Stimulated activated CD4-positive, alpha-beta T cell treated with anti-CD3 and anti-CD28 coated beads, TNF-alpha, amount 100 ng/mL, for 4 hours (primary cell): ENCODE measurements around the gene PLXNA2.

Experiments used
- DNase-seq, 3 experiments: peaks; one replicate each; pipeline ENCODE4 v3.0.0-alpha.2; 2020; ENCODE audit warnings: low read depth in 3 of 3

Gene PLXNA2

DNA sequence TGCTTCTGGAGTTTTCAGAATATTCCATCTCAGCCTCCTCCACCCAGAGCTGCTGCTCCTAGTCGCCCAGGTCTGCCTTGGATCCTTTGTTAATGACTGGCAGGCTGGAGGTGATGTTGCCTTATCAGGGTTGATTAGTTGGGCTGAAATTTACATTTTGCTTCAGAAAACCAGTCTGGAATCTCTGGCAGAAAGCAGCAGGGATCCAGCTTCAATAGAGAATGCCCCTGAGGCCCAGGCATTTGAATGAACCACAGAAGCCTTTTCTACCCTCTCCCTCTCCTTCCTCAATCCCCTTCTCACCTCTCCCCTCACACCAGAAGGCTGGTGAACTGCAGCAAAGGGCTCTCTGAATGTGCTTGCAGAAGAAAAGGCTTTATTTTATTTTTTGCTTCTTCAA, 83.2 kb downstream of the PLXNA2 start:
- no peak for DNase-seq

DNA sequence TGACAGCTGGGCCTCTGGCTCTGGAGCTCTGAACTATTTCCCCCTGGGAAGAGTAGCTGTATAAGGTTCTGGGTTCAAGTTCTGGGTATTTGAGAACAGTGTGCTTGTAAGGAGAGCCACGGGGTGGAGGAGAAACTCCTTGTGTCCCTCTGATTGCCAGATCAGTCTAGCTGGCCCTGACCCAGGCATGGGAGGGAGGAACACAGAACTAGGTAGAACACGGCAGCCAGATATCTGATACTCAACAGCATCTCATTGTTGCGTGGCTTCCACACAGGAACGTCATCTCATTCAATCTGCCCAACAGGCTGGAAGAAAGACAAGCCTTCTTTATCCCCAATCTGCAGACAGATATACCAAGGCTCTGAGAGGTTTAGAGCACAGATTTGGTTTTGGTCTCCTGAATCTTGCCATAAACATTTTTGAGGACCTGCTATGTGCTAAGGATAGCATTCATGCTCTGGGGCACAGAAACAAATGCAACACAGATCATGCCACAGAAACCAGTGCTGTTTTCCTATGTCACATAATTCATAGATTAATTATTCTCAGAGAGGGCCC, 83.8 kb downstream of the PLXNA2 start:
- DNase-seq: no peak

DNA sequence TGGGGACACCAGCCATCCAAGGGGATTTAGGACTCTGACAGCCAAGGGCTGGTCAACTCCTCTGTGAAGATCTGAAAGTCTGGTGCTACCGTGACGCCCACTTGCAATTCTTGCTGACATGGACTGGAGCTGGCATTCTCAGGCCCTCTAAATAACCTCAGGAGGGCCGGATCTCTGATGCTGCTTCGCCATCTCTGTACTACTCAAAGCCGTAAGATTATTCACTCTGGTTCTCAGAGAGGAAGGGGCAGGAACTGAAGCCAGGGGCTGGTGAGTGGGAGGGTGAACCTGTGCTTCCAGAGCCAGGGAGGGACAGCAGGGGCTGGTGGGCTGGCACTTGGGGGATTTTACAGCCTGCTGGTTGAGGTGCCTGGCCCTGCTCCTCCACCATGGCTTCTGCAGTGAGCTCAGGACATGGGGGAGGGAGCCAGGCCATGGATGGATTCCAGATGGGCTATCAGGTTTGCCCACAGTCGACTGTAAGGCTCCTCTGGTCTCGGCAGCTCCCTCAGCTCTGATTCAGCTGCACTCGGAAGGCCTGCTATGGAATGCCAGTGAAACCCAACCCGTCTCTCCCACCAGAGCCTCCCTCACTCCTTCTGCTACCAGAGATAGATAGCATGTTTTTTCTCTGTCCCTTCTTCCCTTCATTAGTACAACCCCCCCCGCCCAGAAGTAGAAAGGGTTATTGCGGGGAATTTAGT, 84.5 kb downstream of the PLXNA2 start:
- DNase-seq: no peak

DNA sequence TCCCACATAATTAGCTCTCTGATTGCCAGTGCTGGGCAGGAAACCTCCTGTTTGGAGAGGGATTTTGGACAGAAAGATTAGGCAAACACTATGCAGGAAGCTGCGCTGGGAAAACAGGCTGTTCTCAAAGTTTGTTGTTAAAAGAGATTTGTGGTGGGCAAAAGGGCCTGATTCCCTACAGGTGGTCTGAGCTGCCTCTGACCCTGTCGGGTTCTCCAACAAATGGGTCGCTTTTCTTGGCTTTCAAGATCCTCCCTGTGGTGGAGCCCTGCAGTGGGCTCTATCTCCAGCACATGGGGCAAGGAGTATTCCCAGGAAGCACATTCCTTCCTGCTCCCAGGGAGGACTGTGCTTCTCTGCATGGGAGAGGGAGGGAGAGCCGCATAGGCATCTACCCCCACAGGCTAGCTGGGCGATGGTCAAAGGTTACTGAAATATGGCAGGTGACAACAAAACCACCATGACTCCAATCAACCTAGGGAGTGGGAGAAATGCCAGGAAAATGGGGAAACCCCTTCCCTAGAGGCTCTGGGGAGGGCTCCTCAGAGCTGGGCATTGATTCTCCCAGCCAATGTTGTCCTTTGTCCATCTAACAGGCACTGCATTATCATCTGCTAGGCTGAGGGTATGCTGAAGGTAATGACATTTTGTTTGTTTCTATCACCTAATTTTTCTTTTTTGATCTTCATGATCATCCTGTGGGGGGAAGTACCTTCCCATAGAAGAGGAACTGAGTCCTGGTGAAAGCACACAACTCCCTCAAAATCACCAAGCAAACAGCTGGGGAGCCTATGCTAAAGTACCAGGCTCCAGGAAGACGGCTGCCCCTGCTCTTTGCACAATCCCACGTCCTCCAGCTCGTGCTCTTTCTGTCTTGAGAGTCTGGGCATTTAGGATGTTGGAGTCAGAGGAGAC, 85.3 kb downstream of the PLXNA2 start:
- no peak for DNase-seq

DNA sequence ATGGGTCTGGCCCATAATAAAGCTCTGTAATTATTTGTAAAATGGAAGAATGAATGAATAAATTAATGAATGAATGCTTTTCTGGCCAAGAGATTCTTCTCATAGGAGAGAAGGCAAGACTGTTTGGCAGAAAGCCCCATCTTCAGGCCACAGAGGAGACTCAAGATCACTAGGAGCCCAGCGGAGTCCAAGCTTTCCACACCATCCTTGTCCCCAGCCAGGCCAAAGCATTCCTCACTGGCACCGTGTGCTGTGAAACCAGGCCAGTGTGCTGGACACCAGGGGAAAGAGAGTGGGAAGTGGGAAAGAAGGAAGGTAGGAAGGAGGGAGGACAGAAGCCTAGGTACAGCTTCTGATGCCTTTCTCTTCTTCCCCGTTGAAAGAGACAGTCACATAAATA, 86.4 kb downstream of the PLXNA2 start:
- no peak for DNase-seq

DNA sequence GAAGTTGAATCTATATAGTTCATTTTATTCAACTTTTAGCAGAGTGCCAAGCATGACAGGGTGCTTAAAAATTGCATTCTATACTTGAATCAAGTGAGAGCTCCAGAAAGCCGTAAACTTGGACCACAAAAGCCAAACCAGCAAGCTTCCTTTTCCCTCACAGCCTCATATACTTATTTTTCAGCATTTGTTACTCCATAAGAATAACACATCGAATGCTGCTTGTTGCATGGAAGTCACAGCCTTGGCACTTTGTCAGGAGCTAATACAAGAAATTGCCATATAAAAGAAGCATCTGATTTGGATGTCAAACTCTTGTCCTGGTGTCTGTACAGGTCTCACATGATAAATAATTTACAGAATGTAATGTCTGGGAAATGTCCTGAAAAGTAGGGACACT, 87.4 kb downstream of the PLXNA2 start:
- DNase-seq: no peak

DNA sequence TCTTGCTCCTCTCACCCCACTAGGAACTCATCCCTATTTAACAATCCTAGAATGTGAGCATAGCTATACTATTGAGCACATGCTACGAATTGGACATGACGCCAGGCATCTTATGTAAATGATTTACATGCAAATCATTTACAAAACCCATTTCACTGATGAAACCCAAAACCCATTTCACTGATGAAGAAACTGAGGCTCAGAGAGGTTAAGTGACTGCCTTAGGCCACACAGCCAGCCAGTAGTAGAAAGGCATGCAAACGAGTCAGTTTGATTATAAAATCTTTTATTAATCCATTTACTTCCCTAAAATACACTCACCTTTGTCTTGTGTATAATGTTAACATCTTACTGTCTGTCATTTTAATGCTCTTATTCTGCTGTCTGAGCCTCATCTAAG, 87.9 kb downstream of the PLXNA2 start:
- no peak for DNase-seq

DNA sequence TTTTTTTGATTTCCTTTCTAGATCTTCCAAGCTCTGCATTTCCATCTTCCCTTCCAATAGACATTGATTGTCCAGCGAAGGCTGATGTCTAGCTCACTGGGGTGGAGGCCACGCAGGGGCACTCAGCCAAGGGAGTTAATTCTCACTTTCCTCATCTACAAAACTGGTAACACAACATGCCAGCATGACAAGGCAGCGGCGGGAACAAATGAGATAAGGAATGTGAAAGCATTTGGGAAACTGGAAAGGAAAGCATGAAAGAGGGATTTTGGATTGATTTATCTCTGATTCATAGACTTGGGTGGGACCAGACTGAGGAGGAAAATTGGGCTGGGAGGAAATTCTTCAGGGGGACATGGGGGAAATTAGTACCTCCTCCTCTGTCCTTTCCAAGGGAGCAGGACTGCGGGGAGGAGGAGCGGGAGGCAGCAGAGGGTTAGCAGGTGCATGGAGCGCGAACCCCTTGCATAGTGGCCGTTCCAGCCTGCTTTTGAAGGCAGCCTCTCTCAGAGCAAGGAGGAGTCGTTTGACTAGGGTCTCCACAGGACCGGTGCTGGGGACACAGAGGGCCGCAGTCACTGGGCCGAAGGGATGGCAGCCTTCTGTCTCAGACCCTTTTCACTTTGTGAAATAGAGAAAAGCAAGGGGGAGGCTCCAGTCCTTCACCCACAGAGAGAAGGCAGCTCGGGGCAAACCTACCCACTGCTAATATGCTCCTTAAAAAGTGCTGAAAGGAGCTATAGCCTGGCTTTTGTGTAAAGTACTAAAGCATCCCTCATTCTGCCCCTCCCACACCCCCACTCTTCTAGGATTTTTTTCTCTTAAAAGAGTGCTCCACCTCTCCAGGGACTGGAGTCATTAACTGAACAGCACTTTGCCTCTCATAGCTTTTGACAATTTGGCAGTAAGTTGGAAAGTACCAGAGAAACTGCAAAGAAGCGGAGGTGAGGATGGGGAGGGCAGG, 89.2 kb downstream of the PLXNA2 start:
- no peak for DNase-seq

DNA sequence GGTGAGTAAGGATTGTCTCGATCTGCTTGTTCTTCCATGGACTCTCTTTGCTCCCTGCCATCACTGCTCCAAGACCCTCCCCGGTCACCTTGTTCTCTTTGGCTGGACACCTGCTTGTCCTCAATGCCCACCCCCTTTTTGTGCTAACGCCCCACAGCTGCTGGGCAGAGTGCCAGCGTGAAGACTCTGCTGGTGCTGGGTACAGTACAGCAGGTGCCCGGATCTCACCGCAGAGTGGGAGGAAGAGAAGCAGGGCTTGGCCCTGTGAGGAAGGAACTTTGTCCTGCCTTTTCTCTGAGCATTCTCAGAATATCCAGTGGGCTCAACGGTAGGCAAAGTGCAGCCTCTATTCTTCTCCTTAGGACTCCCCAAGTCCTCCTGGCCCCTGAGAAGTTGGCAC, 90.1 kb downstream of the PLXNA2 start:
- DNase-seq: no peak

DNA sequence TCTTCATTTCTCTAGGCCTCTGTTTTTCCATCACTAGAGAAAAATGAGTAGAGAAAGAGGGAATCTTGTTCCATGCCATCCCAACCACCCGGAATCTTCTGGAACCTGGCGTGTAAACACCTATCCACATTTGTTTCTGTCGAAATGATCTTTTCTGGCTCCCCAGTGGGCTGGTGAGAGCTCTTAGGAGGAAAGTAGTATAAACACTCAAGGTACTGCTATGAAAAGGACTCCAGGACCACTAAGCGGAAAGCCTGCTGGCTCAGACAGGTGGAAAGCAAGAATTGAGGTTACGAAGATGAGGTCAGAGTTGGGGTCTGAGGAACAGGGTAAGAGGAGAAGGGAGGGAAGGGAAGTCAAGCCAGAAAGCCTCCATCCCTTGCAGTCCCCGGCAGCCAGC, 90.8 kb downstream of the PLXNA2 start:
- DNase-seq: no peak

DNA sequence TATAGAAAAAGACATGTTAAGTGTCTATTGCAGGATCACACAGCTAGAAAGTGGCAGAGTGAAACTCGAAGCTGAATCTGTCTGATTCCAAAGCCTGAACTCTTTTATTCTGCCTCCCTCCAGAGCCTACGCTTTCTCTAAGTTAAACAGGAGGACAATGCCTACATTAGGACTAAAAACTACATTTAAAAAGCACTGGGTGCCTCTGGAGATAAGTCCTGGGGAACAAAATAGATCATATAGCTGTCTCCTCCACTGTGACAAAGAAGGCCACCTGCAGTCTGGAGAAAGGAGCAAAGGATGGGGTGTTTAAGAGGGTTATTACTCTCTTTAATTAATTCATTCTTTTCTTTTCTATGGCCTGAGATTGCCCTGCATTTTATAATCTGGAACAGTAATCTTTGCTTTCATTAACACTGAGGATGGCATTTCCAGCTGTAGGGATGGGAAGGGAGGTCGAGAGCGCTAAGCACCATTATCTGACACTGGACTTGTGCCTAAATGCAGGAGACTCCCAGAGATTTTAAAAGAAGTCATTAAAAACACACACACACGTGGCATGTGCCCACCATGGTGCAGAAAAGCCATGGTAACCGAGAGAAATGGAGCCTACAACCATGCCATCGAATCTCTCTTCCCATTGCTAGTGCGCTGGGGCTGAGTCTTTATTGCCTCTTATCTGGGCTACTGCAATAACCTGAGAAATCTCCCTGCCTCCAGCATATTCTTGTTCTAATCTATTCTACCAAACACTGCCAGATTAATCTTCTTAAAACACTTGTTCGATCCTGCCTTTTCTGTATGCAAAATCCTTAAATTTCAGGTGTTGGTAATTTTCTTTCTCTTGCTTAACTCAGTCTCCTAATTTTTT, 92.2 kb downstream of the PLXNA2 start:
- DNase-seq: no peak

DNA sequence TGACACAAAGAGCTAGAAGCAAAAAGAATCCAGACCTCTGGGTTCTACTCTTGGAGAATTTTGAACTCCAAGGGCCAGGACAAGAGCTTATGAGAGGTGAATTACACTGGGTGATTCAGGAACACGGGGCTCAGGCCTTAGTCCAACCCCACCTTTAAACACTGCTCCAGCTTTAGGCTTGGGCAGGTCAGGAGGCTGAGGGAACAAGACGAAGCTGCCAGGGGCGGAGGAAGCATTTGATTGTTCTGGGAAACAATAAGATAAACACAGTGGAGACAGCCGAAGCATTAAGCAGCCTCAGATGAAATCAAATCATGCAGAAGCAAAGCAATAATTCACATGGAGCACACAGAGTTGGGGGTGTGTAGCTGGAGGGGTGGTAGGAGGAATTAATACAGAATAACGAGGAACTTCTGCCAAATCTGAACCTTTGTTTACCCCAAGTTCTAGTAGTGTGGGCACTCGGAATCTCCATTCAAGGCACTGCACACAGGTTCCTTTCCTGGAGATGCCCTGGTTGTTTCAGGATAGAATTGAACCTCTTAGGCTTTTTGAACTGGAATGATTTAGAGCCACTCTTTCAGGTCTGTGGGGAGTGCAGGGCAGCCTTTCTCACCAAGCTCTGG, 93.2 kb downstream of the PLXNA2 start:
- DNase-seq: no peak

DNA sequence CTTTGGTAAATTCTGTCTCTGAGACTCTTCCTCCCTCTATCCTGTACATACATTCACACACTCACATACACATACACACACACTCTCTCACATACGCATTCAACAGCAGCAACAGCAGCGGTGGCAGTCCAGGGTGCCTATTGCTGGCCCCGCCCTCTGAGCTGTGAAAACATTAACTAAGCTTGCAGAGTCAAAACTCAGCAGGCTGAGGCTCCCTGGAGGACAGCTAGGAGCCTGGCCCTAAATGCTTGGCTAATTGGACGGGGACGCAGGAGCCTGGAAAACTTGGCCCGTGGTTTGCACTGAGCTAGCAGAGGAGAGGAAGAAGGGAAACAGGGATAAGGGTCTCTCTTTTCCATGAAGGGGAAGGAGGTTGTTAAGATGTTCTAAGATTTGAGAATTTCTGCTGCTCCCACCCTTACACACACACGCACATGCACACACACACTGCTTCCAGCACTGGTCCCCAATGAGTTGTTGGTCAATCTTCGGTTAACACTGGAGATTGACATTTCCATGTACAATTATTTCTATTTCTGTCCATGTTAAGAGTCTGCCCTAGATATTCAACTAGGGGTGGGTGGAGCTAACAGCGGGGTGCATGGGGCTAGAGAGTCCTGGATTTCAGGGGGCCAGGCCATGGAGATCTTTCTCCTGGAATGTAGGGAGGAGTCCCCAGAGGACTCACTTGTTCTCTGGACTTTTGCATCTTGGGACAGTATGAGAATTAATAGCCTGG, 94.2 kb downstream of the PLXNA2 start:
- DNase-seq: no peak

DNA sequence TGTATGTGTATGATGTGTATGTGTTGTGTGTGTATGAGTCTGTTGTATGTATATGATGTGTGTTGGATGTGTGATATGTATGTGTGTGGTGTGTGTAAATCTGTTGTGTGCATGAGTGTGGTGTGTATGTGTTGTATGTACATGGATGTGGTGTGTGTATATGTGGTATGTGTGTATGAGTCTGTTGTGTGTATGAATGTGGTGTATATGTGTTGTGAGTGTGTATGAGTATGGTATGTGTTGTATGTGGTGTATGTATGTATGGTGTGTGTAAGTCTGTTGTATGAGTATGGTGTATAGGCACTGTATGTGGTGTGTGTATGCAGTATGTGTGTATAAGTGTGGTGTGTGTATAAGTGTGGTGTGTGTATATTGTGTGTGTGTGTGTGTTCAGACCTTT, 95.0 kb downstream of the PLXNA2 start:
- no peak for DNase-seq

DNA sequence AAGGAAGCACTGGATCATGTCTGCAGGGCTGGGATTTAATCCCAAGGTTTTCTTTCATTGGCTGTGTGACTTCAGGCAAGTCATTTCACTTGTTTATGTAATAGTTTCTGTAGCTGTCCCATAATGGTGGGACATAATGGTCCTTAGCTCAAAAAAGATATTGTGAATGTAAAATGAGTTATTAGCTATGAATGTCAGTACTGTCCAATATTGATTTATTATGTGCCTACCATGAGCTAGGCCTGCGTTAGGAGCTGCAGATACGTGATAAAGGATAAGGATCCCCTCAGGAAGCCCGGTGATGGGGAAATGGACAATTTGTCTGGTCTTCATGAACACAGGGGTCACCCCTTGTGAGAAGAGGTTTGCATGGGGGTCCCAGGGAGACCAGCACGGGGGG, 95.8 kb downstream of the PLXNA2 start:
- no peak for DNase-seq

DNA sequence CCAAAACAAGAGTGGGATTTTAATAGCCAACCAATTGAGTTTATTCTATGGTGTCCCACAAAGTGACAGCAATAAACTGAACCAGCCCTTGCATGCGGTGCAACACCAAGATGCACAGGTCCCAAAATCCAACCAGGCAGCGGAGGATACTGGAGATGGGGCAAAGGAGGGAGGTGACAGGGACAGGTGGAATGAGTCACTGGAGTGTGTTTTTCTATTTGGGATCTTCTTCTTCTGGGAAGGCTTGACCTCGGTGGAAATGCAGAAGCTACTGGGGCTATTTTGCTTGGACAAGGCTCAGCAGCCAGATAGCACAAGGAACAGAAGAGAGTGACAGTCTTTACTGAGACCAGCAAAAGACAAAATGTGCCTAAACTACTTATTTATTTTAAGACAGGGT, 97.5 kb downstream of the PLXNA2 start:
- DNase-seq: no peak

DNA sequence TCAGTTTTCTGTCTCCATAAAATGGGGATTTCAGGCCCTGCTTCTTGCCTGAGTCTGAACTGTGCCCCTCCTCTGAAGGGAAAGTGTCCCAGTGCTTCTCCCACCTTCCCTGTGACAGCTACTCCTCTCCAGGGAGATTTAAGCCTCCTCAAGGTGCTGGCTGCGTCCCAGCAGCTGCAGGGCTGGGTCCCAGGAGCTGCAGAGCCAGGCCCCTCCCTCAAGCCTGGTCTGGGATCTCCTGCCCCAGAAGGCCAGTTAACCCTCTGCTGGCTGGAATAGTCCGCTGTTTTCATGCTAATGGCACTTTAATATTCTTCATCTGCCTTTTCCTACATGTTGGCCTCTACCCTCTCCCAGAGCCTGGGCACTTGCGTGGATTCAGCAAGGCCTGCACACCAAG, 99.0 kb downstream of the PLXNA2 start:
- DNase-seq: no peak

DNA sequence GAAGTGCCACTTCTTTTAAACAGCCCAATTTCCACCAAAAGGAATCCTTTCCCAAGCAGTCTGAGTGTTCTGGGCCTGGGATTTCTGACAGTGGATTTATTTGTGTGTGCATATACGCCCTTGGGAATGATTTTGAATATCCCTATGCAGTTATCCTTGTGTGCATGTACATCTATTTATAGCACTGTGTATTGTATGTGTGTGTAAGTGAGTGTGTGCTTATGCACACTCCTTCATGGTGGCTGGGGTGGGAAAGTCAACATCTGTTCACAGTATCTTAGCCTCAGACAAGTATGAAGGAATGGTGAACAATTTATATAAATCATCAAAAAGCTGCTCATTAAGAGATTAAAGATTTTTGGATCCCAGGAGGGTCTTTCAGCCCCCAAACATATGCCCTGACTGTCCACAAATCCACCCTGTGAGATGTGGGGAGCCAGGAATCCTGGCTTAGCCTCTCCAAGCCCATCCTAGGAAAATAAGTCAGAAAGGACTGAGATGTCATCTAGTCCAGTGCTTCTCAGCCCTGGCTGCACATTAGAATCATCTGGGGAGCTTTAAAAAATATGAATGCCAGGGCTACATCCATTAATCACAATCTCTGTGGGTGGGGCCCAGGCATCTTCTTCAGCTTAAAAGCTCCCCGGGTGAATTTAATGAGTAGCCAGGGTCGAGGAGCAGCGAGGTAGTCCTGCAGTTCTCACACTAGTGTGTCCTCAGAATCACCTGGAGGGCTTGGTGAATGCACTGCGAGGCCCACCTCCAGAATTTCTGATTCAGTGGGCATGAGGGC, 101.4 kb downstream of the PLXNA2 start:
- no peak for DNase-seq
